NCI-H526 treated with DMSO at 0.1 percent for 48 hours (cell line): ENCODE results near the gene DNAJC19.

Source experiments
- DNase-seq: peaks from one replicate; lab custom pipeline; 2025; lab: John Stamatoyannopoulos, UW

DNAJC19 gene

GRCh38 chr3:180961087-180961486 is 28.4 kb downstream of the DNAJC19 start:
- no peak for DNase-seq

DNA sequence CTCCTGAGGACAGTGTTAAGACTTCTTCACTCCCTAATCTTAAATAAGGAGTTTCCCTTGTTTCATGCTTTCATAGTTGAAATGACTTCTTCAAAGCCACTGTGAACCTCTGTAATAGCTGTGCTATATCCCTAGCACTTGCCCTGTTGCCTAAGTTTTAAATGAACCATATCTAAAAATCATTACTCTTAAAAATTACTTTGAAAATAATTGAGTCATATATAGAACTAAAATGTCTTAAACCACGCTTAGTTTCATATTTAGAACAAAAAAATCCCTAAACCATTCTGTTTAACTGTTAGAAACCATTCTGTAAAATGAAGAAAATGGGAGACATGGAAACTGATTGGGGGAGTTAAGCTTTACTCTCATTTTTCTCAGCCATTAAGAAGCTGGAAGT is 29.8 kb downstream of the DNAJC19 start:
- DNase-seq: no peak

- DNase-seq: no peak
These were observed 41.7 kb downstream of the DNAJC19 start for GRCh38 chr3:180947761-180948390.

- DNase-seq: no peak
These were observed 48.7 kb downstream of the DNAJC19 start for GRCh38 chr3:180940826-180941225.

DNA sequence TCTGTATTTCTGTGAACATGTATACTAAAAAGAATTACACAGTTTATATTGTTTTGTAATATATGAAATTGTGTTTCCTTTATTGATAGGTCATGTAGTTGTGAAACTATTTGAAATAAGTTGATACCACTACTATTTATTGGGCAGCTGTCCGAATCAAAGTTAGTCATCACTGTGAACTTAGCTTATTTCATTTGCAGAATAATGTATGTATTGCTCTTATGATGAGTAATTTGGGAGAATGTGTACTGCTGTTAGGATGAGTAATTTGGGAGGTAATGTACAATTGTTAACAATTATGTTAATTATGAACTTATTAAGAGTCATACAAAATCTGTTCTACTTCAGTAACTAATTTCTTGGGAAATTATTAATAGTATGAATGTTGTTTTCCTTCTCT is 54.9 kb downstream of the DNAJC19 start:
- no peak for DNase-seq
